NCI-H2171 treated with DMSO at 0.1 percent for 48 hours (cell line): ENCODE data around the gene SPTBN5.
A peak's percentile ranks its signal among the peaks of the same experiment; 100 is the strongest.

Source experiments
- DNase-seq: peaks from one replicate; lab custom pipeline; 2025; lab: John Stamatoyannopoulos, UW

Gene SPTBN5

DNA sequence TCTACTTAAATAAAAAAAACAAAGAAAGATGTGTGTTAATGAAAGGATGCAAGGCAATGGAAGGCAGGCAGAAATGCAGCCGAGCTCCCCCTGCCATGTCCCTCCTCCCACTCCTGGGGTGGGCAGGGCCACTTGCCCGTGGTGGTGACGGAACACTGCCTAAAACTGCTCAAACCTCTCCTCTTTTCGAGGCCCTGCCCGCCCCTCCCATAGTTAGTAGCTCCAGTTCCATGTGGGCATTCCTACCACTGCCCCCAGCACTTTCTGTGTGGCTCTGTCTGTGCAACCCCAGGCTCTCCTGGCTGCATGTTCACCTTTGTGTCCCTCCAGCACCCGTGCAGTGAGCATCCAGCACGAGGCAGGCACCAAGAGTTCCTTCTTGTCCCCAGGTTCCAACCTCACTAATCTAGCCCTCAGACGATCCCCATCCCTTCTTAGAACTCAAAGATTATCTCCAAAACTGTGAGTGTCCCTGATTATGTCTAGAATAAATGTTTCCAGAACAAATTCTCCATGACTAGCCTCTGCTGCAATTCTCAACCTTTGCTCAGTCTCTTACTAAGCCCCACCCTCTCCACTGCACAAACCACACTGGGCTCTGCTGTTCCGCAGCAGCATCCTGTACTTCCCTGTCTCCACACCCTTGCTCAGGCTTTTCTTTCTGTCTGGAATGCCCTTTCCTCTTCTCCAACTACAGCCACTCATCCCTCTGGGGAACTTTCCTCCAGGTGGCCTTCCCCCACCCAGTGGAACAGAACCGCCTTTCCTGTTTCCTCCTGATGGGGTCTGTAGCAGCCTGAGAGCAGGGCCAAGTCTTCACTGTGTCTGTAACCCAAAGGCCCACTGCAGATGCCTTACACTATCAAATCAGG is 32.6 kb upstream of the SPTBN5 start:
- DNase-seq, result no peak

DNA sequence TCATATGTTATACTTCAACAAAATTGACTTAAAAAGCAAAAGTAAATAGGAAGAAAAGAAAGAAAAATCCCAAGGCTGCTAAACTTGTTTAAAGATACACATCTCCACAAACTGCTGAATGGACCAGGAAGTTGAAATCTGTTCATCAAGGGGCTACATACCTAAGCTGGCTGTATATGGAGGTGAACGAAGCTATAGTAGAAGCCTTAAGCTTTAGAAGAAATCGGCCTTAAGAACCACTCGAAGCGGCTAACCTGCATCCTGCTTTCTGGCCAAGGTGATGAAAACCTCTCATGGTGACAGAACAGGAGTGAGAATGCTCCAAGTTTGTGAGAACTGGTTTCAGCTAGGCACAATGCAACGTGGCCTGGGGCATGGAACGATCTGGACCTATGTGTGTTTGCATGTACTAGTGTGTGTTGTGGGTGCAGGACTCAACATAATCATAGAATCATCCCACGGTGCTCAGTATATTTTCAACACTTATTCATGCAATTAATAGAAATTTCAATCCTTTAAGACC is 31.3 kb upstream of the SPTBN5 start:
- DNase-seq, result no peak

DNA sequence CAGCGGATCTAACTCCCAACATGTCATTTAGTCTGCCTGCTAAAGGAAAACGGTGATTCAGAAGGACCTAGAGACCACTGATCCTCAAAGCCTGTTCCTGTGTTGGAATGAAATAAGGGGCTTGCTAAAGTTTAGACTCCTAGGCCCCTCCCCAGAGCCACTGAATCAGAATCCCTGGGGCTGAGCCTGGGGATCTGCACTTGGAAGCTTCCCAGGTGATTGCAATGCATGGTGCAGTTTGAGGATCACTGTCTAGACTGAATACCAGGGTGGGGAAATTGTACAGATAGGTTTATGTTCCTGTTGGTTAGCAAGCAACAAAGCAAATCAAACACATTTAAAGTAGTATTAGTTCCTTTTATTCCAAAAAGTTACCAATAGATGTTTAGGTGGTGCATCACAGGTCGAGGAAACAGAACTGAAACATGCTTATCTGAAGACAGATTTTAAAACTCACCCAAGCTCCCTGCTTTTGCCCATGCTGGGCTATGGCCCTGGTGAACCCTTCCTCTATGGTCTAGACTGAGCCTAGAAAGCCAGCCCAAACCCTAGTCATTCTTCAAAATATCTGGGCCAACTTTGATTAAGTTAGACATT is 29.6 kb upstream of the SPTBN5 start:
- no peak for DNase-seq

DNA sequence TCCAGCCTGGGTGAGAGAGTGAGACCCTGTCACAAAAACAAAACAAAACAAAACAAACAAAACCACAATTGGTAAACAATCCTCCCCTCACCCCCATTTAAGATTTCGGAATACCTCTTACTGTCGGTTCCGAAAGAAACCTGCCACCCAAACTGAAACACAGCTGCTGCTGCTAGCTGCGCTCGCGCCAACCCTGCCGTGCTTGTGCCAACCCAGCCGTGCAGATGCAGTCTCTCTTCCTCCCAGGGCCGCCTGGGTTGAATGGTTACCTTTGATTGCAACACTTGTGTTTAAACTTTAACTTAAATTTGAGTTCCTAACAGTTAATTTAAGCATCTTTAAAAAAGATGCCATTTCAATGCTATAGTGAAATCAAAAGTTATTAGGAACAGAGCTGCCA is 28.5 kb upstream of the SPTBN5 start:
- no peak for DNase-seq

DNA sequence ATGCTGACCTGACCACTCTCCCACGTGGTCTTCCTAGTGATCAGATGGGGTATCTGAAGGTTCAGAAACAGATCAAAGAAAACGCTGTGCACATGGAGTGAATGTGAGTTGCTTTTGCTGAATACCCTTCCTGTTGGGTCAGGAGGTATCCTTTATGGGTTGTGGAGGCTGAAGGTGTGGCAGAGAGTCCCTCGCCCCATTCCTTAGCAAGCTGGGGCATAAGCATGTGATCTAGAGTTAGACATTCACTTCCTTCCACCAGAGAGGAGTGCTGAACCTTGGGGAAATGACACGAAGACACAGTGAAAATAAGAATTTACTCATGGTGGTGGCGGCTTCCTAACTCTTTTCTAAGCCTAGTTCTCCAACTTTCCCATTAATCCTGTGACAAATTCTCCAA is 27.8 kb upstream of the SPTBN5 start:
- no peak for DNase-seq

DNA sequence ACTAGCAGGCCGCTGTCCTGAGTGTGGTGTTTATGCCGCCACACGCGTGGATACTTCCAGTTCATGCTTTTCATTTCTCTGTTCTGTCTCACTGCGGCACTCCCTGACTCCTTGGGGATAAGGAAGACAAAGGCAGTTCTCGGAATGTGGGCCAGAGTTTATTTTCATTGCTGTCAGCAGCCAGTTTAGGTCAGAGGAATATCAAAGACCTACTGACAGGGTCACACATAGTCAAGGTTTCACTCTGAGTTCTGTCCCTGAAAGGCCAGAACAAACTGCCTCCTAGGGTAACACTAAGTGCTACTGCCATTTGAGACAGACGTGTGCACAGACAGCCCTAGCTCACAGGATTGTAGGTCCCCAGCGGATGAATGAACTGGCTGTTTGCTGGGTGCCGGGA is 27.3 kb upstream of the SPTBN5 start:
- DNase-seq, result no peak

DNA sequence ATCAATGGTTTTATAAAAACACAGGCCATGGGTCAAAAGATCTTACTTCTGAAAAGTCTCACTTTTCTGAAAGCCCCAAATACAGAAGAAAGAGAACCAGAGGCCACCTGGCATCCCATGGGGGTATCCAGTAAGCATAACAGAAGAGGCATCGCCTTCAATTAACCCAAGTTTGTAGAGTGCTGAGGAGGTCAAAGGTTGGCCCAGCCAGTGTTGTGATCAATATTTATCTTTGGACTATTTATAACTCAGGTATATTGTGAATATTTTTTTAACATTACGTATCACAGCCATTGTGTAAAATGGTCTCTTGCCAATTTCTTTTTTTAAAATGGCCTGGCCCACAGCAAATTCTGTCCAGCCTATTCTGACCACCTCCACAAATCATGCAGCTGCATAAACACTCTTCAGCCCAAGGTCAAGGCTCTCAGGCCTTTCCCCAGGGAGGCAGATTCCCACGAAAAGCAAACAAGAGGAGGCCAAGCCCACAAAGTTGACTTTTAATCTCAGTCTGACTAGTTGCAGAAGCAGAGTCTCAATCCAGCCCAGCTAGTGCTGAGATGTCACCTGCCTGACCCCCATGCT is 26.2 kb upstream of the SPTBN5 start:
- DNase-seq, result no peak

DNA sequence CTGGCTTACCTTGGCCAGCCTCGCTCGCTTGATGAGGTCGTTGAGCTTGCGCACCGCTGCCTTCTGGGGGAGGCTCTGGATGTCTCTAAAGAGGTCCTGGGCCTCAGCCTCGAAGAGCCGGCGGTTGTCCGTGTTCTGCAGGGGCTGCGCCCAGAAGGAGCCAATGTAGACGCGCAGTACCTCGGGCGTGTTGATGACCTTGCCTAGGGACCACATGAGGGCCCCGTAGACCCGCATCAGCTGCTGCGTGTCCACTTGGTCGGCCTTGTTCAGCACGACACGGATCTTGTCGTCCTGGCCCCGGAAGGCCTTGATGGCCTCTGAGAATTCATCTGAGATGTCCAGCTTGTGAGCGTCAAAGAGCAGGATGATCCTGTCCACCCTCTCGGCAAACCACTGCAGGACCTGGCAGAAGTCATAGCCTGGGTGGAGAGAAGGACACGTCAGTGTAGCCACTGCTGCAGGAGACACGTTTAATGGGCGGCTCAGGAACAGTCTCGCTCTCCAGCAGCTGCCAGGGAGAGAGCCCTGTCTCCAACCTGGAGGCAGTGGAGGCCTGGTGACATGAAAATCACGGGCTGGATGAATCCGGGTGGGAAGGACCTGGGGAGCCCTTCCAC is 25.5 kb upstream of the SPTBN5 start:
- DNase-seq, result no peak

DNA sequence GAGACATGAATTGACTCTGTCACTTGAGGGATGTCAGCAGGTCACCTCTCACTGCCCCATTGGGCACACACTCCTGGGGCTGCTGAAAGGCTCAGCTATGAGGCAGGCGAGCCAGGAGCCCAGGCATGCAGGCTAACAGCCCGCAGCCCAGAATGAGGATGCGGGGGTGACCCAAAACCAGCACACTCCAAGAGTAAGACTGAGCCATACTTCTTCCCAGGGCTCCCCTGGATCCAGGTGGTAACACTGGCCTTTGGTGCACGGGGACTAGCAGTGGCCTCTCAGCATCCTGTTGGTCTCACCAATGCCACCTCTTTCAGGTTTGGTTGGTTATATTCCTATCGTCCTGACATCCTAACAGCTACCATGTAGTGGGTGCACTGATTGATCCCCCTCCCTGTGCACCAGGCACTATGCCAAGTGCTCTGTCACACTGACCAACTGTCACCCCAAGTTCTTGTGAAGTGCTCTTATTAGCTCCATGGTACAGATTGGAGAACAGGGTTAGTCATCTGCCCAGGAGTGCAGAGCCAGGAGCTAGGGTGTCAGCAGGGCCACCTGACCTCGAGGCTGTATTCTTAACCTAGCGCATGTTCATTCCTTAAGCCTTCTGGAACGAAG is 24.8 kb upstream of the SPTBN5 start:
- no peak for DNase-seq

DNA sequence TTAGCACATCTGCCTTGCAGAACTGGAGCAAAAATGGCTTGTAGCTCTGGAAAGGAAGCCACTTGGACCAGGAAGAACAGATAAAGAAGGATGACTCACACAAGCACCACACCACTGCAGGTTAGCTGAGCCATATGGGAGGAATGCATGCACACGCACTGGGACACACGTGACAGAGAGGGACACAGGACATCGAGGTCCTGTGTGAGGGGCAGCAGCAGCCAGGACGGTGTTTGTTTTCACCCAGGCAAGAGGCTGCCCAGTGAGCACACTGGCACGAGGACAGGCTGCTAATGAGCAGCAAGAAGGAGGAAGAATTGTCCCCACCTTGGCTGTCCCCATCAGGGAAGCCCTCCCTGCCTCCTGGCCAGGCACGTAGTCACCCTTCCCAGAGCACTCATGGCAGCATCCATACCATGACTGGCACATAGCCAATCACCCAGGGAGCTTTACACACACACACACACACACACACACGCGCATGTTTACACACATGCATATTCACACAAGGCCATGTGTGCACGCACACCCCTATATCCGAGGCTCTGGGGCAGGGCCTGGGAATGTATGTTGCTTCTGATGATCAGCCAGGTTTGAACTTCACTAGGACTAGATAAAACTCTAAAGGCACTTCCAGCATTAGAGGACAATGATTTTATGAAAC is 24.0 kb upstream of the SPTBN5 start:
- no peak for DNase-seq

DNA sequence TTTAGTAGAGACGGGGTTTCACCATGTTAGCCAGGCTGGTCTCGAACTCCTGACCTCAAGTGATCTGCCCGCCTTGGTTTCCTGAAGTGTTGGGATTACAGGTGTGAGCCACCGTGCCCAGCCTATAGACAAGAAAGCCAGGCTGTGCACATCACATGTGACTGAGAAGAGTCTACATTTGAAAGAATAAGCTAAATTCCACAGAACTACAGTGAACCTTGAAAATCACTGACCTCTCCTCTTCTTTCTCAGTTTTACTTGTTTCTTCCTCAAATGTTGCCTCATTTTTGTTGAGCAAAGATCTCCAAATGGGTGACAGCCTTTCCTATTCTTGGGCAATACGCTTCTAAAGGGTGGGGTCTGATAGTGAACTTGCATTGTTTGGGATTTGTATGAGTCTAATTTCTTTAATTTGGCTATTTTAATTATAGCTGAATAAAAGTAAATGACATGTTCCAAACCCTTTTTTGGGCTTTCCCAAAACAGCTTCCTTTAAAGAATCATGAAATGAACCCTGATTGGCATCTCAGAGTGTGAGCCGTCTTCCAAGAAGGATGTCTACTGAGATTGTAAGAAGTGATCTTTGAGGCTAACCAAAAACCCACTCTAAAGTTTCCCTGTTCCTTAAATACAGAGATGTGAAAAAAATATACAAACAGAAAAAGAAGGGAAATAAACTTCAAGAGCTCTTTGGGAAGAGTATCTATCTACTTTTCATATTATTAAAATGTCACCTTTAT is 21.6 kb upstream of the SPTBN5 start:
- DNase-seq, result no peak

DNA sequence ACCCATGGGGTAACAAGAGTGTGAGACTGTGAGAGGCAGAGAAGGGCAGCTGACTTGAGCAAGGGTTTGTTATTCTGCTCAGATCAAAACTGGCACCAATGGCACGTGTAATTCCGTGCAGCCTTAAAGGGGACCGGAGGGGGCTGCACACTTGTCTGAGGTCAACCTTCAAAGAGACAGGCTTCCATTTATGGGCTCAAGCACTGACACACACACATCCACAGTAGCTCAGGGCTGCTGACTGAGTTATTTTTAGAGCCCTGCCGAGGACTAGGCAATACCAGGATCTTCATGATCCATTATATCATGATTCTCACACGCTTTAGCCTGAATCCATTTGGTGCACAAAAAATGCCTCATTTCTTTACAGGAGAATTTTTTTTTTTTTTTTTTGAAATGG is 20.6 kb upstream of the SPTBN5 start:
- DNase-seq, result no peak

DNA sequence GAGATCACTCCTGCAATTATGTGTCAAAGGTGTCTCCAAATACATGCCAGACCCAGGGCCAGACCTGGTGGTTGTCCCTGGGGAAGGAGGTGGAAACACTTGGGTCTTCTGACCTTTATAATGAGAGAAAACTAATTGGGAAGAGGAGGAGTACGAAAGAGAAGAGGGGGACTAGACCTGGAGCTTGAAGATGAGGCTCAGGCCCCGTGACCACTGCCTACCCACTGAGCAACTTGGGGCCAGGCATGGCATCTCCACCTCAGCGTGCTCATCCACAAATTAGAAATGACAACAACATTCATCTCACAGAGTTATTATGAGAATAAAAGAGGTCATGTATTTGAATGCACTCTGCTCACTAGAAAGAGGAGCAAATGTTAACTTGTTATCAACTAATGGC is 19.4 kb upstream of the SPTBN5 start:
- no peak for DNase-seq

DNA sequence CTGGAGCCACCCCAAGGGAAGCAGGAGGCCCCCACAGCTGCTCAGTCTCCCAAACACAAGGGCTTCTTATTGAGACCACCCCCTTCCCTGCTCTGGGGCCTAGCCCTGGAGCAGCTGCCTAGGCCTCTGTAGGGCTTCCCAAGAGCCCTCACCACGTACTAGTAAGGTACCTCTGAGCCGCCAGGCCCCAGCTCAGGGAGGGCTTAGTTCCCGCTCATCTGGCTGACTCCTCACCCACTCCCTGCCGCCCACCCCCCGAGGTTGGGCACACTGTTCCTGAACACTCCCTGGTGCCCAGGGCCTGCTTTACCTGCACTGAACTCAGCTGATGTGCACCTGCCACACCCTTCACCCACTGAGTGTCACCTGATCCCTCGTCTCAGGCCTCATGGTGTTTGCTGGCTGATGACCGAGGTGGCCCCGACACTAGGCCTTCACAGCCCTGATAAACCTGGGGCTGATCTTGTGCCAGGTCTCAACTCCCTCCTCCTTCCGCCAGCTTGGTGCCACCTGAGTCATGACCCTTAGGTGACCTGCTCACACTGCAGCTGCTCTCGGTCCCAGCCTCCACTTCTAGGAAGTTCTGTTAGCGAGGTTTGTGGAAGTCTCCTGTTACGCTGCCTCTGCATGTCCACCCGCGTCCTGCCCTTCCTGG is 18.0 kb upstream of the SPTBN5 start:
- DNase-seq, result peak; percentile 11

DNA sequence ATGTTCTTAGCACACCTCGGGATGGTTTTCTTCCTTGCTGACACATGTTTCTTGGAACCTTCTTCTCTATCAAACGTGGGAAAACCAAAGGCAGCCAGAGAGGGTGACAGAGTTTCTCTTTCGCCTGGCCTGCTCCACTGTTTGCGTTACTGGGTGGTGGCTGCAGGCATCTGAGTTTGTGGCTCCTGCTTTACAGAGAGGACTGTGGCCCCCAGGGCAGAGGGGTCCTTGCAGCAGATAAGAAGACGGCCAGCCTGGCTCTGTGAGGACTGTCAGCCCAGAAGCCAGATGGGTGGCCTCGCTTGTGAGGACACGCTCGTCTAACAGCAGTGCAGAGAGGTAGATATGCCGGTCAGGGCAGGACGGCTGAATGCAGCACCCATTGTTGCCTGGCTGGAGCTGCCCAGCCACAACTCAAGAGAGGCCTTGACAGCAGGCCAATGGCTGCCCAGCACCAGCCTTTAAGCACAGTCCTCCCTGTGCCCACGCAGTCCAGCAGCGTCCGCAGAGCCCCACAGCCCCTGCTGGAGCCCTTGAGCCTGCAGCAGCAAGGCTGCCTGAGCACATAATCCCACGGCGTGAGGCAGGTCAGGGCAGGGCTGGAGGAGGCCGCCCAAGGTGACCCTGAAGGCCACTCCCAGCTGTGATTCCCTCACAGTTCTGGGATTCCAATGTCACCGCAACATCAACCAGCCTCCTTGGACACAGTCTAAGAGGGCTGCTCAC is 15.0 kb upstream of the SPTBN5 start:
- no peak for DNase-seq

DNA sequence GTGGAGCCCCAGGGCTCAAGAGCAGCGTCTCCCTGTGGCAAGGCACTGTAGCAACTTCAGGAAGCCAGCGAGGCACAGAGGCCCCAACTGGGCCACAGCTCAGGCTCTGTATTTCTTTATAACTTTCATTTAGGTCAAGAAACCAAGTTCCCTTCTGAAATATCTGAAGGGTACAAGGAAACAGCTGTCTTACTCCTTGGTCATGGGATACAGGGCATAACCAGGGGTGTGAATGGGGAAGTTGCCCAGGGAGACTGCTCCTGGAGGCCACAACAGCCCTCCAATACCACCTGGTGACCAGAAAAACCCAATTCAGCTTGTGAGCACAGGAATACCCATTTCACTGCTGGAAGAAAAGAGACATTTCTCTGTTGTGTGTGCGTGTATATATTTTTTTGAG is 13.3 kb upstream of the SPTBN5 start:
- no peak for DNase-seq

DNA sequence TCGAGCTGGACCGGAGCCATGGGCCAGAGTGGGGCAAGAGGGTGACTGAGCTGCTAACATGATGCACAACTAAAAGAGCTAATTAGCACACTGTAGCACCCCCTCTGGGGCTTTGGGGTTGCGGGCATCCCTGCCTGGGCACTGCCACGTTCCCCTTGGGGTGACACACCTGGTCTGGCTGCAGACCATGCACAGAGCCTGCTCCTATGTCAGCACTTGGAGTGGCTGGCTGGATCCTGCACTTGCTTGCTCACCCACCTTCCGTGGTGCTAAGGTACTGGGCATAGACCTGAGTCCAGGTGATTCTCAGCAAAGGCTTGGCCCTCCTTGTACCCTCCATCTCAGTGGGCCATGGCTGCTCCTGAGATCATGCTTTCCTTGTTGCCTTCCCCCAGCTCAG is 12.8 kb upstream of the SPTBN5 start:
- no peak for DNase-seq

DNA sequence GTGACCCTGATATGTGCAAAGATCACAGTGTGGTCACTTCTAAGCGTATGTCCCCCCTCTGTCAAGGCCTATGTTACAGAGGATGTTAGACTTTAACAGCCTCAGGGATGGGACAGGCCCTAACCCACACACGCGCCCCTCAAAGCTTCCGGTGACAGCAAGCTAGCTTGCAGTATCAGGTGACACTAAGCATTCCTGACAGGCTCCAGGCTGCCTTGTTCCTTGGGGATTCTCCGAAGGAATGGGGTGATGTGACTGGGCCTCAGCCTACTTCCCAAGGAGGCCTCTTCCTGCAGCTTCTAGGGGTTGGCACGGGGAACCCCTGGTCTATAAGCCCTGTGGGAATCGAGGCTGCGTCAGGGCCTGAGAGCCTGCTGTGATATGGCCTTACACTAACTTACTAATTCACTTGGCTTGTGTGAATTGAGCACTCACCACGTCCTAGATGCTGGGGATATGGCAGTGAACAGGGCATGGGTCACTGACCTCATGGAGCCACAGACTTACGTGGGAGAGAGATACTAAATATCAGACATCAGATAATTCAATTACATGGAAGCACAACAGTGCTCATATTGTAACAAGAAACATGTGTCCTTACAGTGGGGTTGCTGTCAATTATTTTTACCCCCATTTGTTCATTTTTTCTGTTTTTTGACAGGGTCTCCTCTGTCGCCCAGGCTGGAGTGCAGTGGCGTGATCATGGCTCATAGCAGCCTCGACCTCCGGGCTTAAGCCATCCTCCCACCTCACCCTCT is 11.4 kb upstream of the SPTBN5 start:
- peak; percentile 49 for DNase-seq

DNA sequence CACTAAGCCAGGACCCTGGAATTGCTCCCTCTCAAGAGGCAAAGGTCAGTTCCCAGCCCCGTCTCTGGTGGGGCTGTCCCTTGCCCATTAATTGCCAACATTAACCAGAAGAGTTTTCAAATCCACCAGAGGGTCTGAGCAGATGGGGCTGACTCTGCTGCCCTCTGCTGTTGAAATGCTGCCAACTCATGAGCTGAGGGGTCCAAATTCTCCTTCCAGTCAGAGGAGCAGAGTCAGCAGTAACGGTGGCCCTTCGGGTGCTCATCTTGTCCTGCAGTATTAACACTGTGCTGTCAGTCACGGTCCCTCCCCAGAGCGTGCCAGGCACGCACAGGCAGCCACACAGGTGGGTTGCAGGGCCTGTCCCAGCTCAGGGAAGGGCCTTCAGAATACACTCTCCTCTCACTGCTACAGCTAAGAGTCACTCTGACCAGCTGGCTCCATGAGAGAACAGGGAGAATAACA is 10.7 kb upstream of the SPTBN5 start:
- DNase-seq, result peak; percentile 72
